AG04450 (cell line): ENCODE results near the gene BRD4. TPM values are rescaled to one million over a fixed set of nuclear protein-coding genes. Genes with fewer than 3 reads are reported as not detected.
A peak's percentile ranks its signal among the peaks of the same experiment; 100 is the strongest.

Experiments
- CTCF ChIA-PET: fragments of 300-600, 350-600 bp; formaldehyde crosslinking; extraction: SDS; loops from one replicate; lab custom pipeline; 2022; ENCODE audit warnings: antibody characterized with exemption, inconsistent platforms; lab: Charles Lee
- POLR2A ChIA-PET: fragments of 350-600 bp; formaldehyde crosslinking; extraction: SDS; loops from one replicate; lab custom pipeline; 2021; ENCODE audit warnings: antibody characterized with exemption, inconsistent platforms; lab: Yijun Ruan, JAX
- DNase-seq: peaks from one replicate; pipeline ENCODE4 v3.0.0-alpha.2; 2011; ENCODE audit warnings: low read depth, low spot score
- H3K27ac ChIP-seq: one replicate; pipeline ENCODE4 v1.5.1; 2012; ENCODE audit warnings: low read depth, low read length, control low read depth
- H3K27me3 ChIP-seq: one replicate; pipeline ENCODE4 v1.6.0; 2012; ENCODE audit warnings: low read length; ENCODE audit not compliant: control insufficient read depth, insufficient read depth
- H3K4me3 ChIP-seq: 2 replicates; pipeline ENCODE4 v1.5.1; 2011; ENCODE audit warnings: mild to moderate bottlenecking, low read depth, low read length, control low read depth
- H3K9me3 ChIP-seq: 2 replicates; pipeline ENCODE4 v1.5.1; 2012; ENCODE audit warnings: low read length; ENCODE audit not compliant: control insufficient read depth, insufficient read depth
- polyA plus RNA-seq: library from polyadenylated mRNA; depleted of rRNA; stranded (reverse); fragments of >200 nt; gene quantifications from 2 replicates; pipeline ENCODE4 v1.2.3, GENCODE V29; 2011
- TF ChIP-seq, protein P1 (sequence below): IDR thresholded peaks from 2 replicates; pipeline ENCODE4 v1.5.1; 2011; ENCODE audit warnings: low read depth, low read length, control low read depth, inconsistent platforms

BRD4 gene
- polyA plus RNA-seq, 1 experiment = 7.8 TPM

DNA sequence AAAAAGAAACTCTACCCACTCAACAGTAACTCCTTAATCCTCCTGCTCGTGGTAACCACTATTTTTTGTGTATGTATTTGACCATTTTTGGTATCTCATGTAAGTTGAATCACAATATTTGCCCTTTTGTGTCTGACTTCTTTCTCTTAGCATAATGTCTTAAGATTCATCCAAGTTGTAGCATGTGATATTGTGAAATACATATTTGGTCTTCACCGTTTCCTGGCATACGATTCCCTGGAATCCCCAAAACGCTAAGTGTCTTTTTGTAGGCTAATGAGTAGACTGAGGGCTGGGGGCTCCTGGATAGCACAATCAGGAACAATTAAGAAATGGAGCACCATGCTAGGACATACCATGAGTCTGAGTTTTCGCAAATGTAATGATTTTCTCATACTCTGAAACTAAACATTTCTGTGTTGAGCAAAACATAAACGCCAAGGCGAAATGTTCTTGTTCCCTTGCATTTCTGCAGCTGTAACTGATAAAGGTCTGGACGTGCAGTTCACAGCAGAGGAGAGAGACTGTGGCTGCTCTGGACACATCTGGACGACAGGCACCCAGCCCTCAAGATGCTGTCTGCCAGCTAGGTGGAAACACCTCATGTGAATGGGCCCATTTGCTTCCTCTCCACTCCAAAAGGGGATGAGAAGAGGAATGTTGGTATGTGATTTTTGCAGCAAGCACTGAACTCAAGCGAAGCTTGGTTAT is 38.4 kb downstream of the BRD4 start:
- ChIA-PET POLR2A (interaction anchor here (1.1 kb wide), 2 partner anchors 9 to 10 kb away, joined by 3 read pairs; no protein-coding TSS in a partner anchor), CTCF (no interaction called here)
- no peaks in the 10 kb centered on the region for H3K9me3 ChIP-seq
- peak; percentile 30 for DNase-seq
- no peaks in the 10 kb centered on the region for H3K27me3 ChIP-seq
- H3K4me3 ChIP-seq = no peak overlapping the region
- H3K27ac ChIP-seq = peak overlapping the region; percentile 62
- TF ChIP-seq, protein P1, sequence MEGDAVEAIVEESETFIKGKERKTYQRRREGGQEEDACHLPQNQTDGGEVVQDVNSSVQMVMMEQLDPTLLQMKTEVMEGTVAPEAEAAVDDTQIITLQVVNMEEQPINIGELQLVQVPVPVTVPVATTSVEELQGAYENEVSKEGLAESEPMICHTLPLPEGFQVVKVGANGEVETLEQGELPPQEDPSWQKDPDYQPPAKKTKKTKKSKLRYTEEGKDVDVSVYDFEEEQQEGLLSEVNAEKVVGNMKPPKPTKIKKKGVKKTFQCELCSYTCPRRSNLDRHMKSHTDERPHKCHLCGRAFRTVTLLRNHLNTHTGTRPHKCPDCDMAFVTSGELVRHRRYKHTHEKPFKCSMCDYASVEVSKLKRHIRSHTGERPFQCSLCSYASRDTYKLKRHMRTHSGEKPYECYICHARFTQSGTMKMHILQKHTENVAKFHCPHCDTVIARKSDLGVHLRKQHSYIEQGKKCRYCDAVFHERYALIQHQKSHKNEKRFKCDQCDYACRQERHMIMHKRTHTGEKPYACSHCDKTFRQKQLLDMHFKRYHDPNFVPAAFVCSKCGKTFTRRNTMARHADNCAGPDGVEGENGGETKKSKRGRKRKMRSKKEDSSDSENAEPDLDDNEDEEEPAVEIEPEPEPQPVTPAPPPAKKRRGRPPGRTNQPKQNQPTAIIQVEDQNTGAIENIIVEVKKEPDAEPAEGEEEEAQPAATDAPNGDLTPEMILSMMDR = no peak

- TF ChIP-seq, protein P1 = no peak
- Histone ChIP-seq H3K4me3 (no peak overlapping the region), H3K27ac (peak overlapping the region; percentile 53), H3K9me3 (no peaks in the 10 kb centered on the region), H3K27me3 (no peaks in the 10 kb centered on the region)
- POLR2A ChIA-PET = interaction anchor here (1.1 kb wide), 1 partner anchor 9 kb away, joined by 3 read pairs; no protein-coding TSS in a partner anchor
- CTCF ChIA-PET = interaction anchor here (0.5 to 1.2 kb wide), 2 partner anchors 16 to 54 kb away, joined by 3 to 4 read pairs; no protein-coding TSS in a partner anchor
- no peak for DNase-seq
Measured at GRCh38 chr19:15292847-15293582, 39.3 kb downstream of the BRD4 start.

GRCh38 chr19:15292140-15292539 is 40.2 kb downstream of the BRD4 start:
- Histone ChIP-seq H3K4me3 (no peak overlapping the region), H3K9me3 (no peaks in the 10 kb centered on the region), H3K27me3 (no peaks in the 10 kb centered on the region), H3K27ac (peak overlapping the region; percentile 59)
- TF ChIP-seq, protein P1 = no peak
- no peak for DNase-seq
- POLR2A ChIA-PET = interaction anchor here (0.8 to 1.5 kb wide), 3 partner anchors 11 to 33 kb away, joined by 3 to 4 read pairs (median 3); no protein-coding TSS in a partner anchor
- CTCF ChIA-PET = interaction anchor here (0.6 to 1.2 kb wide), 2 partner anchors 31 to 55 kb away, joined by 3 read pairs; no protein-coding TSS in a partner anchor

DNA sequence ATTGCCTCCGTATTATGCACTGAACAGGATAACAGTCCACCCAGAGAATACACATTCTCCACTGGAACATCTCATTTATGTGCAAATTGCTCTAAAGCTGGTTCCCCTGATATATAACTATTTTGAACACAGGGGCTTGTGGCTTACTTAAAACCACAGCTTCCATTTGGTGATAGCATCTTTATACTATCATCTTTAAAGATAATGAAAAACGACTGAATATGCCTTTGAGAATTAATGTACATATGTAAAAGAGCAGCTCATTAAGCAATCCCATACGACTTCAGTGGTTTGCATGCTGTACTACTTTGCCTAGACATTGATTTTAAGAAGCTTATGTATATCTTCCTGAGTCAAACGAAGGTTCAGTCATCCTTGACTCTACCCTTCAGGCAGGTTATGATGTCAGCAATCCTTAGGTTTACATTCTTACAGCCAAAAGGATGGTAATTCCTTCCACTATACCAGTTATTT is 40.8 kb downstream of the BRD4 start:
- H3K27ac ChIP-seq = no peak overlapping the region
- POLR2A ChIA-PET = interaction anchor here (0.8 to 1.5 kb wide), 3 partner anchors 12 to 34 kb away, joined by 3 to 4 read pairs (median 3); no protein-coding TSS in a partner anchor
- DNase-seq = no peak
- H3K4me3 ChIP-seq = no peak overlapping the region
- no peaks in the 10 kb centered on the region for H3K27me3 ChIP-seq
- H3K9me3 ChIP-seq = no peaks in the 10 kb centered on the region
- CTCF ChIA-PET = interaction anchor here (0.6 to 1.2 kb wide), 2 partner anchors 30 to 56 kb away, joined by 3 read pairs; no protein-coding TSS in a partner anchor
- TF ChIP-seq, protein P1 = no peak
